Astrocyte (in vitro differentiated cells and primary cell): ENCODE measurements around the gene SDSL. TPM values are rescaled to one million over a fixed set of nuclear protein-coding genes. Genes with fewer than 3 reads are reported as not detected.

Experiments
- DNase-seq: peaks from one replicate; pipeline ENCODE4 v3.0.0-alpha.2; 2010; ENCODE audit warnings: low read depth
- FAIRE-seq: peaks from 2 replicates; lab custom pipeline; 2011; peaks lifted over from hg19 to GRCh38; lab: Jason Lieb, UNC
- H2AFZ ChIP-seq: 2 replicates; pipeline ENCODE4 v1.6.0; 2012; ENCODE audit warnings: low read depth, low read length, inconsistent platforms
- H3K27ac ChIP-seq: 2 replicates; pipeline ENCODE4 v1.5.1; 2011; ENCODE audit warnings: low read depth, low read length, inconsistent platforms
- H3K27me3 ChIP-seq: 2 replicates; pipeline ENCODE4 v1.6.0; 2011; ENCODE audit warnings: low read length, inconsistent platforms; ENCODE audit not compliant: insufficient read depth
- H3K36me3 ChIP-seq: 2 replicates; pipeline ENCODE4 v1.5.1; 2011; ENCODE audit warnings: low read length, inconsistent platforms; ENCODE audit not compliant: insufficient read depth
- H3K4me1 ChIP-seq: 2 replicates; pipeline ENCODE4 v1.5.1; 2011; ENCODE audit warnings: low read length, inconsistent platforms; ENCODE audit not compliant: insufficient read depth
- H3K4me2 ChIP-seq: 2 replicates; pipeline ENCODE4 v1.6.0; 2012; ENCODE audit warnings: low read length, inconsistent platforms
- H3K4me3 ChIP-seq: 2 replicates; pipeline ENCODE4 v1.5.1; 2011; ENCODE audit warnings: low read depth, mild to moderate bottlenecking, low read length, inconsistent platforms; ENCODE audit not compliant: insufficient read depth
- H3K79me2 ChIP-seq: 2 replicates; pipeline ENCODE4 v1.6.0; 2012; ENCODE audit warnings: mild to moderate bottlenecking, low read length, inconsistent platforms; ENCODE audit not compliant: insufficient read depth
- H3K9ac ChIP-seq: 2 replicates; pipeline ENCODE4 v1.6.0; 2012; ENCODE audit warnings: mild to moderate bottlenecking, low read length, inconsistent platforms
- H3K9me3 ChIP-seq: 2 replicates; pipeline ENCODE4 v1.5.1; 2012; ENCODE audit warnings: low read depth, mild to moderate bottlenecking, low read length, inconsistent platforms; ENCODE audit not compliant: insufficient read depth
- H4K20me1 ChIP-seq: 2 replicates; pipeline ENCODE4 v1.6.0; 2012; ENCODE audit warnings: low read length, inconsistent platforms; ENCODE audit not compliant: insufficient read depth
- H3K27ac Mint-ChIP-seq: one replicate; pipeline ENCODE4 v1.8.0; 2021; ENCODE audit warnings: mild to moderate bottlenecking, mixed read lengths; ENCODE audit not compliant: unreplicated experiment
- H3K27me3 Mint-ChIP-seq: one replicate; pipeline ENCODE4 v1.8.0; 2021; ENCODE audit warnings: low read depth, mixed read lengths; ENCODE audit not compliant: unreplicated experiment
- H3K36me3 Mint-ChIP-seq: one replicate; pipeline ENCODE4 v1.8.0; 2021; ENCODE audit warnings: low read depth, mixed read lengths; ENCODE audit not compliant: unreplicated experiment
- H3K4me1 Mint-ChIP-seq: one replicate; pipeline ENCODE4 v1.8.0; 2021; ENCODE audit warnings: low read depth, mixed read lengths; ENCODE audit not compliant: unreplicated experiment
- H3K4me3 Mint-ChIP-seq: one replicate; pipeline ENCODE4 v1.8.0; 2021; ENCODE audit warnings: mild to moderate bottlenecking, moderate library complexity, mixed read lengths; ENCODE audit not compliant: unreplicated experiment
- H3K9me3 Mint-ChIP-seq: one replicate; pipeline ENCODE4 v1.8.0; 2021; ENCODE audit warnings: mild to moderate bottlenecking, mixed read lengths; ENCODE audit not compliant: unreplicated experiment
- CTCF ChIP-seq: IDR thresholded peaks from 2 replicates; pipeline ENCODE4 v1.5.1; 2011; ENCODE audit warnings: low read depth, mild to moderate bottlenecking, inconsistent platforms, low read length, moderate library complexity; ENCODE audit not compliant: insufficient read depth
- EZH2 ChIP-seq: IDR thresholded peaks from 2 replicates; pipeline ENCODE4 v1.6.1; 2012; ENCODE audit warnings: mild to moderate bottlenecking, low read length, inconsistent platforms; ENCODE audit not compliant: insufficient read depth
- total RNA-seq: library from RNA; stranded (reverse); gene quantifications from 2 replicates; pipeline ENCODE4 v1.2.1, GENCODE V29; 2021

Gene SDSL
- total RNA-seq, 1 donor from 2014 or later: 9.5 TPM

- Mint-ChIP-seq H3K9me3 (peaks cover 9% of the 10 kb centered on the region), H3K4me3 (no peak overlapping the region), H3K27ac (no peak overlapping the region), H3K4me1 (peaks cover 2% of the 10 kb centered on the region), H3K36me3 (peaks cover 5% of the 10 kb centered on the region), H3K27me3 (peaks cover 63% of the 10 kb centered on the region)
- Histone ChIP-seq H4K20me1 (peaks cover 5% of the 10 kb centered on the region), H3K79me2 (no peaks in the 10 kb centered on the region), H3K4me2 (peak overlapping the region; percentile 68), H3K4me1 (peaks cover 3% of the 10 kb centered on the region), H3K4me3 (no peak overlapping the region), H3K9me3 (peaks cover 5% of the 10 kb centered on the region), H2AFZ (no peak overlapping the region), H3K27ac (no peak overlapping the region), H3K27me3 (peaks cover 91% of the 10 kb centered on the region), H3K36me3 (no peaks in the 10 kb centered on the region), H3K9ac (no peak overlapping the region)
- TF ChIP-seq CTCF (no peak), EZH2 (peak; percentile 27)
- FAIRE-seq: no peak
- no peak for DNase-seq
Observed at GRCh38 chr12:113466454-113467141, 44.4 kb downstream of the SDSL start.

GRCh38 chr12:113467142-113467501, 44.9 kb downstream of the SDSL start:
- Mint-ChIP-seq H3K4me1 (peaks cover 2% of the 10 kb centered on the region), H3K9me3 (peaks cover 9% of the 10 kb centered on the region), H3K4me3 (no peak overlapping the region), H3K27ac (no peak overlapping the region), H3K36me3 (peaks cover 5% of the 10 kb centered on the region), H3K27me3 (peaks cover 63% of the 10 kb centered on the region)
- Histone ChIP-seq H3K27ac (no peak overlapping the region), H2AFZ (no peak overlapping the region), H3K4me3 (no peak overlapping the region), H3K9me3 (peaks cover 5% of the 10 kb centered on the region), H3K36me3 (no peaks in the 10 kb centered on the region), H3K4me2 (peak overlapping the region; percentile 68), H3K79me2 (no peaks in the 10 kb centered on the region), H3K9ac (no peak overlapping the region), H4K20me1 (peaks cover 5% of the 10 kb centered on the region), H3K27me3 (peaks cover 94% of the 10 kb centered on the region), H3K4me1 (peaks cover 3% of the 10 kb centered on the region)
- FAIRE-seq: no peak
- no peak for DNase-seq
- TF ChIP-seq EZH2 (no peak), CTCF (no peak)
